HG03097 (cell line): ENCODE measurements around the gene ZCCHC7.
"Not testable (repeated sequence)": the region's sequence is repeated elsewhere in the genome, so short reads cannot be mapped to it uniquely, and the experiment has no call there.

Source experiments
- ATAC-seq: cut with Tn5 transposase; IDR thresholded peaks from one replicate; pipeline ENCODE4 v1.9.1; 2021; ENCODE audit not compliant: unreplicated experiment, low FRiP score

Gene ZCCHC7

DNA sequence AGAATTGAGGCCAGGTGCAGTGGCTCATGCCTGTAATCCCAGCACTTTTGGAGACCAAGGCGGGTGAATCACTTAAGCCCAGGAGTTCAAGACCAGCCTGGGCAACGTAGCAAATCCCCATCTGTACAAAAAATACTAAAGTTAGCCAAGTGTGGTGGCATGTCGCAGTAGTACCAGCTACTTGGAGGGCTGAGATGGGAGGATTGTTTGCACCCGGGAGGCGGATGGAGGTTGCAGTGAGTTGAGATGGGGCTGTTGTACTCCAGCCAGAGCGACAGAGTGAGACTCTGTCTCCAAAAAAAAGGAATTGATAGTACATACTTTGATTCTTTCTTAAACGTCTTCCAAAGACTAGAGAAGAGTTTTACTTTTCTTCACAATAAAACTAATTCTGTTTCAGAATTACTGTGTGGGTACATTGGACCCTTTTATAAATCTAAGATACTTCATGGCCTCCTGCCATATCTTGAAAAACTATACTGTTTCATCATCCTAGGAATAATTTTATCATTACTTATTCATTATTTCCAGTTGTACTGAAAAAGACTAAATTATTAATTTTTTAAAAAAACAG is 170.1 kb downstream of the ZCCHC7 start:
- no peak for ATAC-seq

DNA sequence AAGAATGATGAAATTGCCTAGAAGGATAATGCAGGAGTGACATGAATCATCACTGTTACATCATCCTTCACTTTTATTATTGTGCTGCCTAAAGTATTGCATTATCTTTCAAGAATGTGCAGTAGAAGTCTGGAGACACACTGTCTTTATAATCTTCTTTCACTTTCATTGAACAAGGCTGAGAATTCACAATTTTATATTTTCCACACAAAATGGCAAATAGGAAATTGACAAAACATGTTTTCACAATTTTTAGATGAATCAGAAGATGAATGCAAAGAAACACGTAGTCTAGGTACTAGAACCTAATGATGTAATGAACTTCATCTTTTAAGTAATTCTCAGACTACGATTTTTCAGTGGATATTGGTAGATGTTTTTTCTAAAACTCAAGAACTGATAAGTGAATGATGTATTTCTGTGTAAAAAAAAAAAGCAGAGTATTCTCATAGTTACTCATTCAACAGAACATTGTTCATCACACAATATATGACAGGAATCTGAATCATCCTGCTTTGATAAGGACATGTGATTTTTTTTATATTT is 170.6 kb downstream of the ZCCHC7 start:
- ATAC-seq, result no peak

GRCh38 chr9:37291612-37292238 is 171.4 kb downstream of the ZCCHC7 start:
- not testable (repeated sequence) for ATAC-seq

DNA sequence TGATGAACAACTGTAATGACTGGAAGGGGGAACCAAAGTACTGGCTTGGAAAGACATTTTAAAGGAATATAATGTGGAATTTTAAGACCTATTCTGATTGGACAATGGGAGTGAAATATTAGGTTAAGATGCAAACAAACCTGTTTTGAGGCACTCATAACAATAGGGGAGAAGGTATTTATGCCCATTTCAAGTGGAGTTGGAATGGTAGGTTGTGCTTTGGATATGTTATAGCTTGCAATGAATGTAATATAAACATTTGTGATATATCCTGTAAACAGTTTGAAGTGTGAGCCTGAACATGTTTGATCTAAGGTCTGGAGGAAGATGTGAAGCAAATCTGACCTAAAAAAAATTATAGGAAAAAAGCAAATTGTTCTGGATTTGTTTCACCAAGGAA is 172.5 kb downstream of the ZCCHC7 start:
- no peak for ATAC-seq

DNA sequence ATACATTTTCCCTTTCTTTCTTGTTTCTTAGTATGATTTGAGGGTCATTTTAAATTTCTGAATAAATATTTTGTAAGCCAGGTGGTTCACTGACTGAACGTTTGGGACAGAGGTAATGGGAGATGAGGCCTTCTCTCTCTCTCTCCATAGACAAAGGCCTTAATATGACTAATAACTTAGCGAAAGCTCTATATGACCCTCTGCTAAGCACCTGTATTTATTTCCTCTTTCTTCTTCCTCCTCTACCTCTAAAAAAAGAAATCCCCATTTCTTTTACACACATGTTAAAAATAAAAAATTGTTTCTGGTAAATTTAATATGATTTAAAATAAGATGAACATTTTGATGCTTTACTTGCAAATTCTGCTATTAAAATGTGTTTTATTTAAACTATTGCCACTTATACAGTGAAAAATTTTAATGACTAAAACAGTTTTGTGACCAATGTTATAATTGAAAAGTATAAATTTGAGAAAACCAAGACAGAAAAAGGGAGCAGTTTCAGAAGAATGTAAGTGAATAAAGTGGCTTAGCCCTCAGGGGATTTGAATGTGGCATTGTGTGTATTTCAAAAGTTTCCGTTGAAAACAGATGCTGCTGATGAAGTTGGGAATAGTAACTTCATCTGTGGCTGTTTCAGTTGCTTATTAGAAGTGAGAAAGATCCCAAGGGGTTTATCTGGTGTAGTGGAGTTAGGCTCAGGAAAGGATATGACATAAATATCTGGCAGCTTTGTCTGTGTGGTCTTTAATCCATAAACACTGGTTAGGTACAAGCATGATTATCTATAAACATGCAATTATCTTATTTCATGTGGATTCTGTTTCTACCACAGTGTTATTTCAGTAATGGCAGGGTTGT is 173.5 kb downstream of the ZCCHC7 start:
- ATAC-seq, result peak; percentile 47

- ATAC-seq, result no peak
These were observed 174.8 kb downstream of the ZCCHC7 start for GRCh38 chr9:37295178-37295577.

- no peak for ATAC-seq
These were observed 175.4 kb downstream of the ZCCHC7 start for GRCh38 chr9:37295796-37296195.

DNA sequence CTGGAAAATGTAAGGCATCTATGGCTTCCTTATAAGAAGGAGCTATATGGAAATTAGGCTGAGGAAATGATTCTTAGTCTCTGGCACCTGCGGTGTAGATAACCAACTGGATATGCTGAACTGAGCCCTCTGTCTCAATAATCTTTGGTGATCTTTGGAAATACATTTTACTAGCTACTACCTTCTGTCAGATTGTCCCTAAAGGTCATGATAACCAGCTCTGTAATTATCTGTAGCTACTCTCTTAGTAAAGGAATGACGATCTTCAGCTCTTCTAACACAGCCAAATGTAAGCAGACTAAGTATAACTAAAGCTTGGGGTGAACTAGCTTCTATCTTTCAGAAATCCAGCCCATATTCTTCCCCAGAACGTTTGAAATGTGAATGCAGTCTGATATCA is 177.2 kb downstream of the ZCCHC7 start:
- ATAC-seq, result no peak

DNA sequence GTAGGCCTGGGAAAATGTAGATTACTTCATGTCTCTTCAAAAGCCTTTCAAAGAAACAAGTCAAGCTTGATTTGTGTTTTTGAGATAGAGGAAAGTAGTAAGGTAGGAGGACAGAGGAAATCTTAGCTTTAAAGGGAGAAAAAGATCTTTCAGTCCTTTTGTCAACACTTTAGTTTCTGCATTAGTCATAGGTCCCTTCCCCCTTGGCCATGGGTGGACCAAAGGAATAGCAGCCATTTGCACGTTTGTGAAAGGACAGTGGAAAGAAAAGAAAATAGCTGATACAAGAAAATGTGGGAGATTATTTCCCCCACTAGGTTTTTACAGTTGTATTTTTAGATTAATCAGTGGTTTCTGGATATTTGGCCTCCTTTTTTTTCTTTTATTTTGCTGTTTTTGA is 180.2 kb downstream of the ZCCHC7 start:
- no peak for ATAC-seq

- ATAC-seq, result no peak
These were observed 180.9 kb downstream of the ZCCHC7 start for GRCh38 chr9:37301042-37301853.

- no peak for ATAC-seq
These were observed 181.4 kb downstream of the ZCCHC7 start for GRCh38 chr9:37301854-37302172.

GRCh38 chr9:37302277-37302676 is 181.9 kb downstream of the ZCCHC7 start:
- ATAC-seq, result peak; percentile 74

GRCh38 chr9:37303272-37303671 is 182.9 kb downstream of the ZCCHC7 start:
- ATAC-seq, result not testable (repeated sequence)

GRCh38 chr9:37309136-37309535 is 188.8 kb downstream of the ZCCHC7 start:
- no peak for ATAC-seq

- ATAC-seq, result no peak
These were observed 191.7 kb downstream of the ZCCHC7 start for GRCh38 chr9:37311938-37312708.

- ATAC-seq, result peak; percentile 51
These were observed 203.9 kb downstream of the ZCCHC7 start for GRCh38 chr9:37324261-37324683.

- peak; percentile 21 for ATAC-seq
These were observed 204.5 kb downstream of the ZCCHC7 start for GRCh38 chr9:37324691-37325490.

DNA sequence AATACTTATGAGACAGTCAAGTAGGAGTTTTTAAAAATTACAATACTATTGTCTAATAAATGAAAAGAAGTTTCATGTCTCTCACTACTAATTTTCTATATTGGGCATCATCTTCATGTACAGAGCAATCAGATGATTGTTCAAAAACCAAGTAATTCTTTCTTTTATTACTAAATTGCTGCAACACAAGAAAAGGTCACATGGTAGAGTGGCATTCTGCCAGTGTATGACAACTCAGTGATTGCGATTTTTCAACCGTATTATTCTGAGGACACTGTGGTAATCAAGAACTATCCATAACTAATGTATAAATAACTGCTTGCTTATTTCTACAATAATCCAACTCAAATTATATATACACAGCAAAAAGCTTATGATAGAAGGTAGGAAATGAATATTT is 205.4 kb downstream of the ZCCHC7 start:
- no peak for ATAC-seq

- ATAC-seq, result no peak
These were observed 207.2 kb downstream of the ZCCHC7 start for GRCh38 chr9:37327553-37327952.
